Type B pancreatic cell (in vitro differentiated cells): ENCODE data around the gene CFAP69. TPM values are rescaled to one million over a fixed set of nuclear protein-coding genes. Genes with fewer than 3 reads are reported as not detected.
A peak's percentile ranks its signal among the peaks of the same experiment; 100 is the strongest.

Experiments
- DNase-seq: peaks from one replicate; pipeline ENCODE4 v3.0.0; 2021; ENCODE audit warnings: mixed read lengths; ENCODE audit not compliant: unreplicated experiment; ENCODE audit errors: extremely low spot score
- H3K27ac Mint-ChIP-seq: 2 replicates; pipeline ENCODE4 v1.8.0; 2021; ENCODE audit warnings: mild to moderate bottlenecking, mixed read lengths
- H3K27me3 Mint-ChIP-seq: 2 replicates; pipeline ENCODE4 v1.8.0; 2021; ENCODE audit warnings: mixed read lengths
- H3K36me3 Mint-ChIP-seq: 2 replicates; pipeline ENCODE4 v1.8.0; 2021; ENCODE audit warnings: mixed read lengths
- H3K4me1 Mint-ChIP-seq: one replicate; pipeline ENCODE4 v1.8.0; 2021; ENCODE audit warnings: mixed read lengths; ENCODE audit not compliant: unreplicated experiment
- H3K4me3 Mint-ChIP-seq: 2 replicates; pipeline ENCODE4 v1.8.0; 2021; ENCODE audit warnings: mild to moderate bottlenecking, mixed read lengths
- H3K9me3 Mint-ChIP-seq: 2 replicates; pipeline ENCODE4 v1.8.0; 2021; ENCODE audit warnings: mixed read lengths
- total RNA-seq: library from RNA; stranded (reverse); gene quantifications from 2 replicates; pipeline ENCODE4 v1.2.1, GENCODE V29; 2021; ENCODE audit warnings: low replicate concordance
- TF ChIP-seq, protein P1 (sequence below): fragments of 200-600 bp; sonication (generic); conservative IDR thresholded peaks from 2 replicates; pipeline ENCODE4 v1.5.0; 2021; ENCODE audit warnings: antibody characterized with exemption, mild to moderate bottlenecking

CFAP69 gene
- total RNA-seq, 1 donor from 2014 or later = 6.2 TPM

DNA sequence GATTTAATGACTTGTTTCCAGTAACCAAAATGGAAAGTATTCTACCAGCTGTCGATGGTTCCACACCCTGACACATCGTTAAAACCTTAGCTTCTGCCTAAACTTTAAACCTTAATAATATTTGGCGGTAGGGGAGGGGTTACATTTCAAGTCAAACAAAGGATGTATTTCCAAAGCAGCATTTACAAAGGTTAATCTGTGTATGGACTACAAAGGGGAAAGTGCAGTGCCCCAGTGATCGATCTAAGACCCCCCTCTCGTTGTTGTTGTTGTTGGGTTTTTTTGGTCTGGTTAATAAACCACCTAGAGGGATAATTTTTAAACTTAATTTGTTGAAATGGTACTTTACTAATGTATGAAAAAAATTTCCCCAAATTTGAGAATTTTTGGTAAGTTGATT is 34.5 kb upstream of the CFAP69 start:
- peaks cover 16% of the 10 kb centered on the region for H3K27me3 Mint-ChIP-seq
- DNase-seq = no peak
- TF ChIP-seq, protein P1, sequence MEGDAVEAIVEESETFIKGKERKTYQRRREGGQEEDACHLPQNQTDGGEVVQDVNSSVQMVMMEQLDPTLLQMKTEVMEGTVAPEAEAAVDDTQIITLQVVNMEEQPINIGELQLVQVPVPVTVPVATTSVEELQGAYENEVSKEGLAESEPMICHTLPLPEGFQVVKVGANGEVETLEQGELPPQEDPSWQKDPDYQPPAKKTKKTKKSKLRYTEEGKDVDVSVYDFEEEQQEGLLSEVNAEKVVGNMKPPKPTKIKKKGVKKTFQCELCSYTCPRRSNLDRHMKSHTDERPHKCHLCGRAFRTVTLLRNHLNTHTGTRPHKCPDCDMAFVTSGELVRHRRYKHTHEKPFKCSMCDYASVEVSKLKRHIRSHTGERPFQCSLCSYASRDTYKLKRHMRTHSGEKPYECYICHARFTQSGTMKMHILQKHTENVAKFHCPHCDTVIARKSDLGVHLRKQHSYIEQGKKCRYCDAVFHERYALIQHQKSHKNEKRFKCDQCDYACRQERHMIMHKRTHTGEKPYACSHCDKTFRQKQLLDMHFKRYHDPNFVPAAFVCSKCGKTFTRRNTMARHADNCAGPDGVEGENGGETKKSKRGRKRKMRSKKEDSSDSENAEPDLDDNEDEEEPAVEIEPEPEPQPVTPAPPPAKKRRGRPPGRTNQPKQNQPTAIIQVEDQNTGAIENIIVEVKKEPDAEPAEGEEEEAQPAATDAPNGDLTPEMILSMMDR = no peak
- H3K4me3 Mint-ChIP-seq = no peak overlapping the region
- no peaks in the 10 kb centered on the region for H3K9me3 Mint-ChIP-seq
- H3K27ac Mint-ChIP-seq = no peak overlapping the region
- no peaks in the 10 kb centered on the region for H3K36me3 Mint-ChIP-seq
- peaks cover 6% of the 10 kb centered on the region for H3K4me1 Mint-ChIP-seq

DNA sequence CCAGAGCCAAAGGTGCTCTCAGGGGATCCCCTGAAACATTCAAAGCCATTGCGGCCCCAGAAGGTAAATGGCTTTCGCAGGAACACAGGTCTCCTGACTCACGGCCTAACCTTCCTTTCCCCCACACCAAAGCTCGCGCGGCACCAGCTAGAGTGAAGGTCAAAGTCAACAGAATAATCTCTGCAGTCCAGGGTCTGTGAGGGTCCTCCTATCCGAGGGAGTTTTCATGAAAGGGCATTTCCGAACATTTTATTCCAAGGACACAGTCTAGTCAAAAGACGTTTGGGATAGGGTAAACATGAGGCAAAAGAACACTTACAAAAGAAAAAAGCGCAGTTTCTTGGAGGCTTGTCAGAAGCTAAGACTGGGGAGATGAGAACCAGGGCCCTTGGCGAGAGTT is 34.0 kb upstream of the CFAP69 start:
- Mint-ChIP-seq H3K36me3 (no peaks in the 10 kb centered on the region), H3K9me3 (no peaks in the 10 kb centered on the region), H3K27ac (peak overlapping the region; percentile 46), H3K27me3 (peaks cover 16% of the 10 kb centered on the region), H3K4me1 (peaks cover 6% of the 10 kb centered on the region), H3K4me3 (no peak overlapping the region)
- TF ChIP-seq, protein P1 = no peak
- DNase-seq = no peak

DNA sequence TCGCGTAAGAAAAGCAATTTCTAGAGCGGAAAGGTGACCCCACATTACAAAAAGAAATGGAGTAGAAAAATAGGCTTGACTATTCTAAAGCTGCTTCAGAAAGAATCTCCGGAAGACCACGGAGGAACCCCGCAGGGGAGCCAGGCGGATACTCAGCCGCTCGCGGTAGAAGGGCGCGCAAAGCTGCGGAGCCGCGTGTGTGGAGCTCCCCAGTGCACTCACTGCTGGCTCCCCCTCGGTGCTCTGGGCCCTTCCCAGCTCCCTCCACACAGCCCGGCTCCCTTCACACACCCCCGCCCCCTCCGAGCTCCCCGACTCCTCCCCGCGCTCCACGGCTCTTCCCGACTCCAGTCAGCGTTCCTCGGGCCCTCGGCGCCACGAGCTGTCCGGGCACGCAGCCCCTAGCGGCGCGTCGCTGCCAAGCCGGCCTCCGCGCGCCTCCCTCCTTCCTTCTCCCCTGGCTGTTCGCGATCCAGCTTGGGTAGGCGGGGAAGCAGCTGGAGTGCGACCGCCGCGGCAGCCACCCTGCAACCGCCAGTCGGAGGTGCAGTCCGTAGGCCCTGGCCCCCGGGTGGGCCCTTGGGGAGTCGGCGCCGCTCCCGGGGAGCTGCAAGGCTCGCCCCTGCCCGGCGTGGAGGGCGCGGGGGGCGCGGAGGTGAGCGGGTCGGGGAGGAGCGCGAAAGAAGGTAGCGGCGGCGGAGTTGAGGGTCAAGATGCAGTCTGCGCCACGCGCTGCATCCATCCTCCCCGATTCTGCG is 33.4 kb upstream of the CFAP69 start, which contains the start of gene STEAP2:
TSS of gene STEAP2 (plus strand) at position 350 of the 758 bp plus-strand sequence. CDS start 13,343 bp downstream, outside the sequence.
- TF ChIP-seq, protein P1 = peak; percentile 87
- DNase-seq = peak; percentile 90
- Mint-ChIP-seq H3K36me3 (no peaks in the 10 kb centered on the region), H3K9me3 (no peaks in the 10 kb centered on the region), H3K4me1 (peaks cover 6% of the 10 kb centered on the region), H3K4me3 (no peak within 1 kb of the TSS), H3K27ac (peak within 1 kb of the TSS; percentile 46), H3K27me3 (peaks cover 16% of the 10 kb centered on the region)

DNA sequence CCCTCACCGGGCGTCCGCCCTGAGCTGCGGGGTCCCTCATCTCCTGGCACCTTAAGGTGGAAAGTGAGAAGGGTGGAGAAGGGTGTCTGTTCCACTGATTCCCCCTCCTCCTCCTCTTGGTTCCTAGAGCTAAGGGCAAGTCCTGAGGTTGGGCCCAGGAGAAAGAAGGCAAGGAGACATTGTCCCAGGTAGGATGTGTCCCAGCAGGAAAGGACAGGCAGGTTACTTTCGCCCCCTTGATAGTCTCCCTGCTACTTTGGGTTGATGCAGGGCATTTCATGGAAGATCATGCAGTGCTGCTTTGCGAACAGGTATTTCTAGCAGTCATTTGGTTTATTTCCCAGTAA is 32.9 kb upstream of the CFAP69 start:
- H3K4me3 Mint-ChIP-seq = no peak overlapping the region

DNA sequence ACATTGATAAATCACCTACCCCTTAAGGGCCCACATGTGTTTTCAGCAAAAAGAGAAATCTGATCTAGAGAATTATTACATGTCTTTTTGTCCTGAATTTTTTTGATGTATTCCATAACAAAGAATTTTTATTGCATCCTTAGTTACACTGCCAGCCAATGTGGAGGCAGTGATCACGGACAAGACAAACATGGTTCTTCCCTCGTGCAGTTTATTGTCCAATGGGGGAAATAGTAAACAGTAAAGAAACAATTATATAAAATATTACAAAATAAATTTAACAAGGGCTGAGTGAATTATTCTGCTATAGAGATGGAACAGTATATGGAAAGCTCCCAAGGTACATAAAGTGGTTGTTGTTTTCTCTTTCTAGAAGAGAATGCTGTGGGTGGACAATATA is 31.5 kb upstream of the CFAP69 start:
- DNase-seq = no peak
- Mint-ChIP-seq H3K9me3 (no peaks in the 10 kb centered on the region), H3K4me1 (peaks cover 6% of the 10 kb centered on the region), H3K4me3 (no peak overlapping the region), H3K27ac (no peak overlapping the region), H3K27me3 (peaks cover 12% of the 10 kb centered on the region), H3K36me3 (no peaks in the 10 kb centered on the region)
- TF ChIP-seq, protein P1 = no peak

More for the DNA sequence above, 32.9 kb upstream of the CFAP69 start:
- Mint-ChIP-seq H3K4me1 (peaks cover 6% of the 10 kb centered on the region), H3K36me3 (no peaks in the 10 kb centered on the region), H3K9me3 (no peaks in the 10 kb centered on the region), H3K27me3 (peaks cover 16% of the 10 kb centered on the region), H3K27ac (no peak overlapping the region)
- no peak for DNase-seq
- TF ChIP-seq, protein P1 = no peak
